GM19240 (cell line): ENCODE measurements around the gene FABP1.

Experiments
- DNase-seq: peaks from one replicate; pipeline ENCODE4 v3.0.0; 2011; ENCODE audit warnings: low spot score; ENCODE audit not compliant: insufficient read length

Gene FABP1

DNA sequence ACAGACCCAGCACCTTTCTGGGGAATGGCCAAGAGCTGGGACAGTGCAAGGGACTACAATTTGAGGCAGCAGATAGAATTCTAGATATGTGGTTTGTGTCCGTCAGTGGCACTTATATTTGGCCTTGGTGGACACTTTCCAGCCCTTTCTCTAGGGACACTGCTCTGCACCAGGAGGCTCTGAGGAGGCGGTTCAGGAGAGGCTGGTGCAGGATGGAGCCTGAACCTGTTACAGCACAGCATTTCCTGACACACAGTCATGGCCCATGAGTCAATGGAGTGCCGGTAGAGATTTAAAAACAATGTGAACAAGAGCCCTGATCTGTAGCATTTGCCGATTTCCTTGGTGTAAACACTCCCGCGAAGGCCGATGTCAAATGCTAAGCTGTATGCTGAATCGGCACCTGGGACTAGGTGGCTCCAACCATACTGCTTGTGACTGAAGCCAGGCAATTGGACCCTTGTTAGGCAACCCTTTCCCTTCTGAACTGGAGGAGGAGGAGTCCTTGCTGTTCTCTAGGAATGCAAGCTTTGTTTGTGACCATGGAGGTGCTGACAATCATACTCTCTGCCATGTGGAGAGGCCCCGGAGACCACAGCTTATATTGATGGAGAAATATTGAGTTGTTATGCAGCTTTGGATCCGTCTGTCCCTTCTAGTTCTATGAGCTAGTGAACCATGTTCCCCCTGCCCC is 11.9 kb downstream of the FABP1 start:
- DNase-seq: no peak

DNA sequence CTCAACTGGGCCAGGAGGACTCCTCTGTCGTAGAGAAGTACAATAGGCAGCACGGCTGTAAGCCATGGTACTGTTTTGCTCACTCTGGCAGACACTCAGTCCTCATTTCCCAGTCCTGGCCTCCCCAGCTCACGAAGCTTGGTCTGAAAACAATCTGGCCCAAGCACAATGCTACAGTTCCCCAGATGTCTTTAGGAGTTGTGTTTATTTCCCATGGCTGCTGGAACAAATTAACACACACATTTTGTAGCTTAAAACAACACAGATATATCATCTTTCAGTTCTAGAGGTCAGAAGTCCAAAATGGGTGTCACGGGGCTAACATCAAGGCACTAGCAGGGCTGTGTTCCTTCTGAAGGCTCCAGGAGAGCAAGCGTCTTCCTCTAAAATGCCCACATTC is 13.0 kb downstream of the FABP1 start:
- DNase-seq: no peak

DNA sequence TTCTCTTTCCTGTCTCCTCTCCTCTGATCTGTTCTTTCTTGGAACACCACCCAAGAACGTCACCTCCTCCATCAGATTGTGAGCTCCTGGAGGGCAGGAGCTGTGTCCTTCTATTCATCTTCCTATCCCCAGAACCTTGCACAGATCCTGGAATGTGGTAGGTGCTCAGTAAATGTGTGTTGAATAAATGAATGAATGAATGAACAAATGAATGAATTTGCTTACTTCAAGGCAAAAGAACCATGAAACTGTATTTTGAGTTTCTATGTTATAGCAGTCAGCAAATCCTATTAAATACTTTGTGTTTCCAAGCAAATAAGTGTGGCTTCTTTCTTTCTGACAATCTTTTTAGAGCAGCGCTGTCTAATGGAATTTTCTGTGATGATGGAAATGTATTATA is 14.8 kb downstream of the FABP1 start:
- DNase-seq: no peak

DNA sequence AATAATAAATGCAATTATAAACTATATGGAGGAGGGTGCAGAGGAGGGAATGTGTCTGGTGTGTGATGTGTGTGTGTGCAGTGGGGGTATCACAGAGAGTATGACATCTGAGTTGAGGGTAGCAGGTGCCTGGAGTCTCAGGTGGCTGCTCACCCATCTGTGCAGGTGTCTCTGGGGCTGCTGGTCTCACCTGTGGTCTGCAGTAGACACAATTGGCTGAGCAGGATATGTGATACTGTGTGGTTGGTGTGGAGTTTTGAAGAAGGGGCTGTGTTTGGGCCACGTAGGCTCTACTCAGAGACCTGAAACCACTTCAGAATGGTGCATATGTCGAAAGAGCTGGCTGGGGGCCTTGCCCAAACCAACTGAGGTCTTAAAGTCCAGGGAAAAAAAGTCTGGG is 17.0 kb downstream of the FABP1 start:
- DNase-seq: no peak

DNA sequence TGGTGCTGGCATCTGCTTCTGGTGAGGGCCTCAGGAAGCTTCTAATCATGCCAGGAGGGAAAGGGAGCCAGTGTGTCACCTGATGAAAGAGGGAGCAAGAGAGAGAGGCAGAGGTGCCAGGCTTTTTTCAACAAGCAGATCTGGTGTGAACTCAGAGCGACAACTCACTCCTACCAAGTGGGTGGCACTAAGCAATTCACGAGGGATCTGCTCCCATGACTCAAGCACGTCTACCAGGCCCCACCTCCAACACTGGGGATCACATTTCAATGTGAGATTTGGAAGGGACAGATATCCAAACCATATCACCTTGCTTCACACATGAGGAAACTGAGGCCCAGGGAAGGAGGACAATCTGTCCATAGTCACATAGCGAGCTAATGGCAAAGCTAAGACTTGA is 19.1 kb downstream of the FABP1 start:
- no peak for DNase-seq

DNA sequence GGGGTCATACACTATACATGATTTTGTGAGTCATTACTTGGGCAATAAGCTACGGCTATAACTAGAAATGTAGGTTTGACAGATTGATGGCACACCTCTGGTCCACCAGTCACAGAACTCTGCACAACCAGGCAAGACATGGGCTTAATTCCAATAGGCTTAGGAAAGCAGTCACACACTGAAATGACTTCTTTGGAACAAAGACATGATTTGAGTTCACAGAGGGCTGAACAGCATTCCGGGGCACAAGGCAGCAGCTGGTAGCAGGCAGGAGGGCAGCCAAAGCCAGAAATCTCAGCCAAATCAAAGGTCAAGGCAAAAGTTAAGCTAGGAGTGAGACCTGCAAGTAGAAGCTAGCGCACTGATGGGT is 27.4 kb downstream of the FABP1 start:
- DNase-seq: no peak

DNA sequence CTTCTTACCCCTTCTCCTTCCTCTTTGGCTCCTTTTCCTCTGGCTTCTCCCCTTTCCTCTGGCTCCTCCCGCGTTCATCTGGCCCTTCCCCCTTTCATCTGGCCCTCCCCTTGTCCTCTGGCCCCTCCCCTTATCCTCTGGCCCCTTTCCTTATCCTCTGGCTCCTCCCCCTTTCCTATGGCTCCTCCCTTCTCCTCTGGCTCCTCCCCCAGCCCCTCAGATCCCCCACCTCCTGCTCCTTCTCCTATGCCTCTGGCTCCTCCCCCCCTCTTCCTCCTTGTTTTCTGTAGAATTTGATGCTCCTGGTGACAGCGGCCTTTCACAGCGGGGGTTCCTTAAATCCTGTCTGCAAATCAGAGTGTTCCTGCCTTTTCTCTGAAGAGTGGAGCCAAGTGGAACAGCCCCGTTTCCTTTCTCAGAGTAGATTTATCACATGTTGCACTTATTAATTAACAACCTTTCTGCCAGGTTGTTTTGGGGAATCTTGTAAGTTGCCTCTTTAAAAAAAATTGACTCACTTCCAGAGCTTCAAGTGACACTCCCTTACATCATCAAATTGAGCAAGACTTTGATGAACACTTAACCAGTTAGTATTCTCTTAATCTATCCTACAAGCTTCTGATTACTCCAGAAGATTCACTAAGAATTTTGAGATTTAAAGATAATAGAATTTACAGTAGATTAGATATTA is 27.9 kb downstream of the FABP1 start:
- no peak for DNase-seq

DNA sequence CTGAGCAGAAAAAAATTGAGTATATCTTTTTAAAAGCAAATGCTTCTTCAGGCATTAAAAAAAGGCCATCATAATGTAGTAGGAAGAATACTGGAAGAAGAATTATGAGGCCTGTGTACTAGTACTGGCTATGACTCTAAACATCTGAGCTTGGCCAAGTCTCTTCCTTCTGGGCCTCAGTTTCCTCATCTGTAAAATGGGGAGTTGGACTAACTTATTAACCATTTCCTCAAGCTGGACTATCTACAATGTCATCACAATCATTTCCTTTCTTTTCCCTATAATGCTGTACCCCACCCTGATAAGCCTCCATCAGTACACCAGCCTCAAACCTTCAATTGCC is 29.3 kb downstream of the FABP1 start:
- DNase-seq: no peak

DNA sequence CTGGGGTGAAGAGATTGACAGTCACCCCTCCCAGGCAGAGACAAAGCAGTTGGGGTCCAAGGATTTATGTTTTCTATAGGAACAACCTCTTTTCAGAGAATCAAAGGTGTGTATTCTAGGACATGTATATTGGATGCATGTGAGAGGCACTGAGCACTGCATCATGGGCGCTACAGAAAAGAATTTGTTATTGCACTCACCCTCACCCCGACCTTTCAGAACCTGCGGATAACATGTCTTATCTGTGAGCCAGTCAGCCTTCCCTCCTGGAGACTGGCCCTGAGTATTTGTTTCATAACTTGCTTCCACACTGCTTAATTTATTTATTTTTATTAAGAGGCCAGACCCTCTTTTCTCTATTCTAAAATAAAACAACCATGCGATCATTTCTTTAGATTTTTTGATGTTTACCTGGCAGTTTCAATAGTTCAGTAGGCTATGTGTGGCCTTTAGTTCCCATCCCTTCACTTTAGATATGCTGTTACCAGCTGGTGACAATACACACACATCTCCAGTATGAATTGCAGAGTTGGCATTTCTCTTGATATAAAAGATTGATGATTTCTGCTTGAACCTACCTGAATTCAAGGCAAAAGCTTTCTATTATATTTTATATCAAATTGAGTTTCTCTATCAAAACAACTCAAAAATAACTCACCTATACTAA is 29.8 kb downstream of the FABP1 start:
- DNase-seq: no peak

DNA sequence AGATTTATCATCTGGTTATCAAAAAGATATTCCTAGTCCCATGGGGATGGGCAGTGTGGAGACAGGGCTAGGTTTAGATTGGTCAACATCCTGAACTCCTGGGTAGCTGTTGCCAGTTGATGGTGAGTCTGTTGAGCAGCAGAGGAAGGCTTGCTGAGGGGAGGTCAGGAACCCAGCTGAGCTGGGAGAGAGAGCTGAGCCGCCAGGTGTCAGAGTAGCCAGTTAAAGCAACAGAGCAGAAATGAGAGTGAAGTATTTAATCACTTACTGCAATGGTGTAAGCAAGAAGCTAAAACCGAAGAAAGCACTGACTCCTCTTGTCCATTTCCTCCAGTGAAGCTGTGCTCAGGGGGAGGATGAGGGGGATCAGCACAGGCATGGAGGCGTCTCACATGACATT is 30.7 kb downstream of the FABP1 start:
- DNase-seq: no peak

DNA sequence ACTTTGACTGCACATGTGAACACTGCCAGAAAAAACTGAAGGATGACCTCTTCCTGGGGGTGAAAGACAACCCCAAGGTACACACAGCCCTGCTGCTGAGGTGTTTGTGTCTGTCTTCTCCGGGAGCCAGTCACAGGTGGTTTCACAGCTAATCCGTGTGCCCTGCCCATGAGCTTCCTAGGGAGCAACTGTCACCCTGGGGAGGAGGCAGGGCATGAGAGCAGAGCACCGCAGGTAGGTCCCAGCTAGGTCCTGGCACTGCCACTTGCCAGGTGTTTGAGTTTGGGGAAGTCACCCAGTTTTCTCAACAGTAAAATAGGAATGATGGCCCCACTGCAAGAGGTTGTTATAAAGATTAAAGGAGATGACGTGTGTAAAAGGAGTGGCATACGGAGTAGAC is 31.2 kb downstream of the FABP1 start:
- DNase-seq: no peak

DNA sequence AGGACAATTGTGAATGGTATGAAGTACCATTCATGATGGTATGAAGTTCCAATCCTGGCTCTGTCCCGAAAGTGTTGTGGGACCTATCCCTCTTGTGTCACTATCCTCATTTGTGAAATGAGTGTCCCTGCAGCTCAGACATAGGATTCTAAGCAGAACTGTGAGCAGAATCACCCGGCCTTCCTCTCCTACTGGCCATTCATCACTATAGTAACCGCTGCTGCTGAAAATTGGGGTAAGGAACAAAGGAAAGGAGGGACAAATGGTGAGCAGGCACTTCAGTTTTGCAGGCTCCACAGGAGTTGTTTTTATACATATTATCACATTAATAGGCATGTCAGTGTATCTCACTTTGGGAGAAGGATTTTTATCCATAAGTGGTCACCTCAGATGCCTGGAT is 32.8 kb downstream of the FABP1 start:
- DNase-seq: no peak

DNA sequence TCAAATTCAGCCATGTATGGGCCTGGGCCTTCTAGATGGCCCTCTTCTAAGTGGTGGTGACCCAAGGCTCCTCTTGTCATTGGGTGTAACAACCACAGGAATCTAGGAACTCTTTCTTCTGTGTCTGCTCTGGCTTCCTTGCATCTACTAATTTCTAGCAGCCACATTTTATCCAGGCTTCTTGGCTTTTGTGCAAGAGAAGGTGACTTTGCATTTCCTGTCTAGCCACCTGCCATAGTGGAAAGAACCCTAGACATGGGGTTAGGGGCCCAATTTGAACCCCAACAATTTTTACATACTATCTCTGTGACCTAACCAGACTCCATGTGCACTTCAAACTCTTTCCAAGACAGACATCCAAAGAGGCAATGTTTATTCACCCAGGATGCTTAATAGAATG is 35.1 kb downstream of the FABP1 start:
- no peak for DNase-seq

DNA sequence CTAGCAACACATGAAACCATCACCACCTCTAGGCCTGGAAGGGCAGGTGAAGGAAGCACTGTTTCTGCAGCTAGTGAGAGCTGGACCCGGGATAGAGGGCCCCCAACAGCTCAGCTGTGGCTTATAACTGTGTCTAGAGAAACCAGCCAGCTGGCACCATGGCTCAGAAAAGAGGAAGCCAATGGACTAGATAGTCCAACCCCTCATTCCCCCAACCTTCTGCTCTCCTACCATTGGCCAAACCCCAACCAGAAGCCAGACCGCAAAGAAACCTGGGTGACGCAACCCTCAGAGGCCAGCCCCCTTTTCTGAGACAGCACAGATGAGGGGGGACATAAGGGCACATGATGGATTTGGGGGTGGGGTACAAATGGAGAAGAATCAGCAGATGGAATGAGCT is 35.9 kb downstream of the FABP1 start:
- no peak for DNase-seq

DNA sequence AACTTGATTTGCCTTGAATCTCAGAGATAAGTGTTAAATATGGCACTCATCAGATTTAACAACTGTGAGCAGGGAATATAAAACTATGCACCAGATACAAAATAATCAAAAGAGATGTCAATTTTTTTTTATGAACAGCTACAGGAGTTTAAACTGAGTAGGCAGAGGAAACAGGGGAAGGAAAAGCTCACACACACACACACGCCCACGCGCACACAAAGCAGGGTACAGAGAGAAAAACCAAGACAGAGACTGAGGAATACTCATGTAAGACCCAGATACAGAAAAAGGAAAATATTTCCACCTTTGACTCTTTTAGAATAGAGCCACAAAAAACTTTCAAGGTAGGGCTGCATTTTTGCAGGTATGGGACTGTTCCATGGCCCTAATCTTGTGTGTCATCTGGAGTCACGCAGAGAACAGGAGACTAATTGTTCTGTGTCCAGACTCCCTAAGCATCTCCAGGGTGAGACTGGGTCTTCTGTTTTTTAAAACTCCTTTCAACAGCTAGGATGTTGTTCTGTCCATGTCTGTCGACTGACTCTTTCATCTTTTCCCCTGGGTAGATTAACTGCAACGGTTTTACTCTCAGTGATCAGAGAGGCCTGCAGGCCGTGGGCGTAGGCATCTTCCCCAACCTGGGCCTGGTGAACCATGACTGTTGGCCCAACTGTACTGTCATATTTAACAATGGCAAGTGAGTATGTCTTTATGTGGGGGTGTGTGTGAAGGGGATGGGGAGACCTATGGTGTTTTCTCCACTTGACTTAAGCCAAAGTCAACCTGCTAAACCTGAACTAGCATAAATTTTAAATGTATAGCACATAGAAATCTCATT is 37.2 kb downstream of the FABP1 start:
- no peak for DNase-seq

DNA sequence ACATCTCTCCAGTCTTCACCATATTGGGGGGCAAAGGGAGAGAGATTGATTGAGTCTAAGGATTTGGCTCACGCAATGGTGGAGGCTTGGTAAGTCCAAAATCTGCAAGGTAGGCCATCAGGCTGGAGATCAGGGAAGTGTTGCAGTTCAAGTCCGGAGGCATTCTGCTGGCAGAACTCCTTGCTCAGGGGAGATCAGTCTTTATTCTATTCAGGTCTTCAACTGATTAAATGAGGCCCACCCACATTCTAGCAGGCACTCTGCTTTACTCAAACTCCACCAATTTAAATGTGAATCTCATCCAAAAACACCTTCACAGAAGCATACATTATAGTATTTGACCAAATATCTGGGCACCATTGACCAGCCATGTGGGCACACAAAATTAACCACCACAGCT is 38.9 kb downstream of the FABP1 start:
- DNase-seq: no peak

DNA sequence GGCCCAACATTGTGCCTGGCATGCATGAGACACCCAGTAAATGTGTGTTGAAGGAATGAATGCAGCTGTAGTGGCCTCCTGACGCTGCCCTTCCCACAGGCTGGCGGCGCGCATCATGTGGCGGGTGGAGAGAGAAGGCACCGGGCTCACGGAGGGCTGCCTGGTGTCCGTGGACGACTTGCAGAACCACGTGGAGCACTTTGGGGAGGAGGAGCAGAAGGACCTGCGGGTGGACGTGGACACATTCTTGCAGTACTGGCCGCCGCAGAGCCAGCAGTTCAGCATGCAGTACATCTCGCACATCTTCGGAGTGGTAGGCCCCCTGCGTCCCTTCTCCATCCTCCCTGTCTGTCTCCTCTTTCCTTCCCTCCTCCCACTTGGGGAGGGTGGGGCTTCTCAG is 40.1 kb downstream of the FABP1 start:
- DNase-seq: no peak

DNA sequence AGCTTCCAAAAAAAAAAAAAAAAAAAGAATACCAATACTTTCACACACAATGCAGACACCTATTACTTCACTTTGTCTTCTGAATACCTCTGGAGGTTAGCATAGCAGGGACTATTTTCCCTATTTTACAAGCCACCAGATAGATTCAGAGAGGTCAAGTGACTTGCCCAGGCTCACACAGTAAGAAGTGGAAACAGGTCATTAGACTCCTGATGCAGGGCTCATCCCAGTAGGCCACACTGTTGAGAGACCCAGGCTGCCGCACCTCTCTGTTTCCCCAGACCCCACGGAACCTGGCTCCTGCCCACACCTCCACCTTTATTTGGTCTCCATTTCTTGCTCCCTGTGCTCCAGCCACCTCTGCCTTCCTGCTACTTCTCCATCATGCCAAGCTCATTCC is 40.8 kb downstream of the FABP1 start:
- DNase-seq: no peak

DNA sequence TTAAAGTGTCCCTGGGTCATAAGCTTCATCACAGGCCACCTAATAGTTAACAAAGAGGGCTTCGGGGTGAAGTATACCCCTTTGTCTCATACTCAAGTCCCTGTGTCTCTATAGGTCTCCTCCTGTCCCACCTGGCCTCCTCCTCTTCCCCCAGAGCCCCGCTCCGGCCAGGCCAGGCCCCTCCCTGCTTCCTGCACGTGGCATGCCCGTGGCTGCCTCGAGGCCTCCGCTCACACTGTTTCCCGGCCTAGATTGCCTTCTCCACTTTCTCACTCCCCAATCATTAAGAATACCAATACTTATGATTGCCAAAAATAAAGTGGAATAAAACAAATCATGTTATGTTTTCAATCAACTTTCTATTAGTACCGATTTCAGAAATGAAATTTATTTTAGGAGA is 41.5 kb downstream of the FABP1 start:
- DNase-seq: no peak

DNA sequence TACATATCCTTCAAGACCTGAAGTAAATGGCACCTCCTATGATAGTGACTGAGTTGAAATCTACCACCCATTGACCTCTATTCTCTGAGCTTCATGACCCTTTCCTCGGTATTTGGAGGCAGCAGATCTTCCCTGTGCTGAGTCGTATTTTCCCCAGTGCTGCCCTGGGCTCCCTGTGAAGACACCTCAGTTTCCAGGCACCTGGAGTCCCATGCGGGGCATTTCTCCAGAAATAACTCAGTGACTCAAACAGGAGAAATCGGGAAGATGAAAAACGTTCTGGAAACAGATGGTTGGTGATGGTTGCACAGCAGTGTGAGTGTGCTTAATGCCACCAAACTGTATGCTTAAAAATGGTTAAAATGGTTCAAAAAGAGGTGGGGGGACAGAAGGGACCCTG is 42.3 kb downstream of the FABP1 start:
- DNase-seq: no peak

DNA sequence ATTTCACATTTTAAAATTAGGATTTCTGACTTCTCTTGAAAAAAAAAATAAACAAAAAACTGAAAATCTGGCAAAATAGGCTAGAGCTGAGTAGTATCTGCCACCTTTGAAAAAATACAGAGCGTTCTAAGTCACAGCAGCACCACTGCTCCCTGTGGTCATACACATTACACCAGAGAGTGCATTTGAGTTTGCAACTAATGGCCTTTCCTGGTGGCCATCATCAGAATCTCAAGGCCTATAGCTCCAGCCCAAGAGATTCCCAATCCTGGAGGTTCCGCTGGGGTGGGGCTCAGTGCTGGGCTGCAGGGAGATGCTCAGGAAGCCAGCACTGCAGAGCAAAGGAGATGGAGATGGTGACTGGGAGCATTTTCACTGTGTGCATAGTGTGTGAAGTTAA is 42.8 kb downstream of the FABP1 start:
- no peak for DNase-seq

DNA sequence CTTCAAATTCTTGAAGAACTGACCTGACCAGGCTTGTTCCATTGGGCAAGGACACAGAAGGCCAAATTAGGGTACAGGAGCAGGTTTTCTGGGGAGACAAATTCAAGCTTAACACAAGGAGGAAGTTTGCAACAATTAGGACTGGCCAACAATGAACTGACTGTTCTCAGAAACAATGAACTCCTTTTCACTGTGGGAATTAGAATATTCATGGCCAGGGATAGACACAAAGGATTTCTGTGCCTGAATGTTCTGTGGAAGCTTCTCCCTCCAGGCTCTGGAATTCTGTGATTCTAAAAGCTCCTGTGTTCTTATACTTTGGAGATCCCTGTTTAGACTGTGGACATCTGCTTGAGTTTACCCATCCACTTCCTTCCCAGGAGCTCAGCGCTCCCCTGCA is 45.1 kb downstream of the FABP1 start:
- DNase-seq: no peak
